Measurements from ENCODE around the gene MMP23B.
"Not testable (repeated sequence)": the region's sequence is repeated elsewhere in the genome, so short reads cannot be mapped to it uniquely, and the experiment has no call there.

MMP23B gene

GRCh38 chr1:1627829-1628753 lies 3.9 kb upstream of the MMP23B start:
- TF ChIP-seq CTCF (IDR thresholded peaks at IDR 0.05; ENCODE audit: low read depth, low read length), result no peak
- no peak for DNase-seq (ENCODE audit: low read depth in 2 of 2)
- H3K4me3 ChIP-seq (replicated peaks in 1 of 2; ENCODE audit: low read depth in 2 of 2, low read length in 2 of 2), result no peak overlapping the region

GRCh38 chr1:1628754-1629429 lies 3.1 kb upstream of the MMP23B start:
- no peak for DNase-seq (ENCODE audit: low read depth in 2 of 2)
- TF ChIP-seq CTCF (IDR thresholded peaks at IDR 0.05; ENCODE audit: low read depth, low read length), result no peak
- H3K4me3 ChIP-seq (replicated peaks in 1 of 2; ENCODE audit: low read depth in 2 of 2, low read length in 2 of 2), result no peak overlapping the region

- H3K4me3 ChIP-seq (replicated peaks in 1 of 2; ENCODE audit: low read depth in 2 of 2, low read length in 2 of 2), result no peak overlapping the region
- no peak for TF ChIP-seq CTCF (IDR thresholded peaks at IDR 0.05; ENCODE audit: low read depth, low read length)
- DNase-seq (ENCODE audit: low read depth in 2 of 2), result no peak
Measured at GRCh38 chr1:1629430-1630190, 2.4 kb upstream of the MMP23B start.

GRCh38 chr1:1630191-1630964 lies 1.6 kb upstream of the MMP23B start:
- TF ChIP-seq CTCF (IDR thresholded peaks at IDR 0.05; ENCODE audit: low read depth, low read length), result no peak
- DNase-seq (ENCODE audit: low read depth in 2 of 2), result peak; percentile 46 to 67
- H3K4me3 ChIP-seq (replicated peaks in 1 of 2; ENCODE audit: low read depth in 2 of 2, low read length in 2 of 2), result no peak overlapping the region

GRCh38 chr1:1630965-1631781 lies 800 bp upstream of the MMP23B start:
- H3K4me3 ChIP-seq (replicated peaks in 1 of 2; ENCODE audit: low read depth in 2 of 2, low read length in 2 of 2), result no peak overlapping the region
- TF ChIP-seq CTCF (IDR thresholded peaks at IDR 0.05; ENCODE audit: low read depth, low read length), result no peak
- peak; percentile 23 to 65 for DNase-seq (ENCODE audit: low read depth in 2 of 2)

- H3K4me3 ChIP-seq (replicated peaks in 1 of 2; ENCODE audit: low read depth in 2 of 2, low read length in 2 of 2); DNase-seq (ENCODE audit: low read depth in 2 of 2): not testable (repeated sequence)
Measured at GRCh38 chr1:1633409-1633808, 1.4 kb downstream of the MMP23B start.

- H3K4me3 ChIP-seq (replicated peaks in 1 of 2; ENCODE audit: low read depth in 2 of 2, low read length in 2 of 2); DNase-seq (ENCODE audit: low read depth in 2 of 2): not testable (repeated sequence)
Measured at GRCh38 chr1:1634613-1635012, 2.6 kb downstream of the MMP23B start.

GRCh38 chr1:1636621-1637478 lies 4.9 kb downstream of the MMP23B start:
- not testable (repeated sequence) for H3K4me3 ChIP-seq (replicated peaks in 1 of 2; ENCODE audit: low read depth in 2 of 2, low read length in 2 of 2); DNase-seq (ENCODE audit: low read depth in 2 of 2)

- H3K4me3 ChIP-seq (replicated peaks in 1 of 2; ENCODE audit: low read depth in 2 of 2, low read length in 2 of 2); DNase-seq (ENCODE audit: low read depth in 2 of 2): not testable (repeated sequence)
Measured at GRCh38 chr1:1637479-1637875, 5.5 kb downstream of the MMP23B start.

Data from cardiac fibroblast (primary cell).